ENCODE results near the gene CDC42BPG.
"Not testable (repeated sequence)": the region's sequence is repeated elsewhere in the genome, so short reads cannot be mapped to it uniquely, and the experiment has no call there.

CDC42BPG gene

GRCh38 chr11:64837887-64838351 is 6.5 kb downstream of the CDC42BPG start:
- no peak for DNase-seq

- no peak for DNase-seq
Measured at GRCh38 chr11:64836448-64837072, 7.9 kb downstream of the CDC42BPG start.

GRCh38 chr11:64835616-64836447 is 8.6 kb downstream of the CDC42BPG start:
- no peak for DNase-seq

GRCh38 chr11:64834723-64835615 is 9.5 kb downstream of the CDC42BPG start:
- no peak for DNase-seq

GRCh38 chr11:64834031-64834722 is 10.3 kb downstream of the CDC42BPG start:
- DNase-seq, result no peak

GRCh38 chr11:64833509-64833908 is 10.9 kb downstream of the CDC42BPG start:
- no peak for DNase-seq

- DNase-seq, result no peak
Measured at GRCh38 chr11:64833198-64833502, 11.3 kb downstream of the CDC42BPG start.

- no peak for DNase-seq
Measured at GRCh38 chr11:64832467-64833197, 11.8 kb downstream of the CDC42BPG start.

GRCh38 chr11:64831411-64831891 is 13.0 kb downstream of the CDC42BPG start:
- DNase-seq, result no peak

- no peak for DNase-seq
Measured at GRCh38 chr11:64829536-64830251, 14.8 kb downstream of the CDC42BPG start.

GRCh38 chr11:64827451-64827839 is 17.0 kb downstream of the CDC42BPG start:
- no peak for DNase-seq

- no peak for DNase-seq
Measured at GRCh38 chr11:64826578-64827450, 17.6 kb downstream of the CDC42BPG start.

GRCh38 chr11:64826062-64826461 is 18.4 kb downstream of the CDC42BPG start:
- no peak for DNase-seq

- DNase-seq, result no peak
Measured at GRCh38 chr11:64823568-64824119, 20.8 kb downstream of the CDC42BPG start.

- DNase-seq, result no peak
Measured at GRCh38 chr11:64817476-64817875, 27.0 kb downstream of the CDC42BPG start.

- DNase-seq, result not testable (repeated sequence)
Measured at GRCh38 chr11:64815433-64815832, 29.0 kb downstream of the CDC42BPG start.

GRCh38 chr11:64814712-64815187 is 29.7 kb downstream of the CDC42BPG start:
- DNase-seq, result no peak

GRCh38 chr11:64813826-64814225 is 30.6 kb downstream of the CDC42BPG start:
- no peak for DNase-seq
